Measurements from ENCODE around the gene SHC3. TPM values are rescaled to one million over a fixed set of nuclear protein-coding genes. Genes with fewer than 3 reads are reported as not detected.

The SHC3 gene
- total RNA-seq, 4 donors from 2014 or later, result 2.3 to 4.9 (median 4.8) TPM

DNA sequence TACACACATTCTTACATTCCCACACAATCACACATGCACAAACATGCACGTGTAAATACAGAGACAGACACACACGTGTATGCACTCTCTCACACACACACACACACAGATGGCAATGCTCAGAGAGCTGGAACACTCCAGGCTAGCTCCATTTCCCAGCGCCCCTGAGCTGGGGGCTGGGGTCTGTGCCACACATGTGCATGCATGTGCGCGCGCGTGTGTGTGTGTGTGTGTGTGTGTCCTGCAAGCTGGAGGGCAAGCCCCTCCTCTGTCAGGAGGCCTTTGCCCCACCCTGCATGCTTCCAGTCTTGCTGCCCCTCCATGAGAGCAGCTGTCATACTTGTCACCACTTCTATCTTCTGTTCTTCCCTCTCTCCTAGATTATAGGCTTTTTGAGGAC lies 204.0 kb downstream of the SHC3 start:
- Histone ChIP-seq H3K27me3 (no peaks in the 10 kb centered on the region), H3K36me3 (no peaks in the 10 kb centered on the region), H3K4me3 (no peak overlapping the region), H3K27ac (no peak overlapping the region), H3K9me3 (peaks cover 0 to 8% (median 0%) of the 10 kb centered on the region in 3 donors), H3K4me1 (peaks cover 0 to 39% (median 3%) of the 10 kb centered on the region in 3 donors)
- ATAC-seq, result no peak
- WGBS, 2 donors (ENCODE audit: low coverage in 1 of 2), result 74 to 79% methylated on average over 3 to 7 of the region's 7 CpGs
- TF ChIP-seq POLR2AphosphoS5 (IDR thresholded peaks at IDR 0.05), result no peak
- no peak for TF ChIP-seq EP300 (IDR thresholded peaks at IDR 0.05)
- TF ChIP-seq, protein P1, sequence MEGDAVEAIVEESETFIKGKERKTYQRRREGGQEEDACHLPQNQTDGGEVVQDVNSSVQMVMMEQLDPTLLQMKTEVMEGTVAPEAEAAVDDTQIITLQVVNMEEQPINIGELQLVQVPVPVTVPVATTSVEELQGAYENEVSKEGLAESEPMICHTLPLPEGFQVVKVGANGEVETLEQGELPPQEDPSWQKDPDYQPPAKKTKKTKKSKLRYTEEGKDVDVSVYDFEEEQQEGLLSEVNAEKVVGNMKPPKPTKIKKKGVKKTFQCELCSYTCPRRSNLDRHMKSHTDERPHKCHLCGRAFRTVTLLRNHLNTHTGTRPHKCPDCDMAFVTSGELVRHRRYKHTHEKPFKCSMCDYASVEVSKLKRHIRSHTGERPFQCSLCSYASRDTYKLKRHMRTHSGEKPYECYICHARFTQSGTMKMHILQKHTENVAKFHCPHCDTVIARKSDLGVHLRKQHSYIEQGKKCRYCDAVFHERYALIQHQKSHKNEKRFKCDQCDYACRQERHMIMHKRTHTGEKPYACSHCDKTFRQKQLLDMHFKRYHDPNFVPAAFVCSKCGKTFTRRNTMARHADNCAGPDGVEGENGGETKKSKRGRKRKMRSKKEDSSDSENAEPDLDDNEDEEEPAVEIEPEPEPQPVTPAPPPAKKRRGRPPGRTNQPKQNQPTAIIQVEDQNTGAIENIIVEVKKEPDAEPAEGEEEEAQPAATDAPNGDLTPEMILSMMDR (IDR thresholded peaks at IDR 0.05), result no peak
- no peak for TF ChIP-seq POLR2A (IDR thresholded peaks at IDR 0.05)

- TF ChIP-seq POLR2A (IDR thresholded peaks at IDR 0.05) (no peak), EP300 (IDR thresholded peaks at IDR 0.05) (no peak), POLR2AphosphoS5 (IDR thresholded peaks at IDR 0.05) (no peak)
- TF ChIP-seq, protein P1 (IDR thresholded peaks at IDR 0.05), result no peak
- WGBS, 2 donors (ENCODE audit: low coverage in 1 of 2), result 94 to 95% methylated on average over 4 to 6 of the region's 12 CpGs
- H3K4me3 ChIP-seq, result no peak overlapping the region
- no peak overlapping the region for H3K27ac ChIP-seq
- H3K27me3 ChIP-seq, result no peaks in the 10 kb centered on the region
- ATAC-seq, result no peak
- H3K4me1 ChIP-seq, result peaks cover 0 to 29% (median 3%) of the 10 kb centered on the region in 3 donors
- H3K9me3 ChIP-seq, result peaks cover 0 to 8% (median 0%) of the 10 kb centered on the region in 3 donors
- H3K36me3 ChIP-seq, result no peaks in the 10 kb centered on the region
Observed at GRCh38 chr9:88973281-88974045, 205.2 kb downstream of the SHC3 start.

- WGBS, 2 donors (ENCODE audit: low coverage in 1 of 2), result 100% methylated on average over 3 of the region's 4 CpGs
- peaks cover 0 to 20% (median 3%) of the 10 kb centered on the region in 3 donors for H3K4me1 ChIP-seq
- no peaks in the 10 kb centered on the region for H3K27me3 ChIP-seq
- peaks cover 0 to 8% (median 0%) of the 10 kb centered on the region in 3 donors for H3K9me3 ChIP-seq
- H3K36me3 ChIP-seq, result no peaks in the 10 kb centered on the region
- ATAC-seq, result no peak
- TF ChIP-seq, protein P1 (IDR thresholded peaks at IDR 0.05), result no peak
- TF ChIP-seq POLR2AphosphoS5 (IDR thresholded peaks at IDR 0.05), result no peak
- TF ChIP-seq POLR2A (IDR thresholded peaks at IDR 0.05), result no peak
- no peak for TF ChIP-seq EP300 (IDR thresholded peaks at IDR 0.05)
- H3K27ac ChIP-seq, result no peak overlapping the region
- no peak overlapping the region for H3K4me3 ChIP-seq
Observed at GRCh38 chr9:88972401-88972800, 206.2 kb downstream of the SHC3 start.

GRCh38 chr9:88971131-88971960 lies 207.3 kb downstream of the SHC3 start:
- Histone ChIP-seq H3K9me3 (peaks cover 0 to 8% (median 0%) of the 10 kb centered on the region in 3 donors), H3K4me3 (no peak overlapping the region), H3K36me3 (no peaks in the 10 kb centered on the region), H3K27me3 (no peaks in the 10 kb centered on the region), H3K4me1 (peaks cover 0 to 10% (median 2%) of the 10 kb centered on the region in 3 donors), H3K27ac (no peak overlapping the region)
- 91 to 95% methylated on average over 7 to 17 of the region's 23 CpGs for WGBS, 2 donors (ENCODE audit: low coverage in 1 of 2)
- no peak for ATAC-seq
- TF ChIP-seq, protein P1 (IDR thresholded peaks at IDR 0.05), result no peak
- TF ChIP-seq POLR2A (IDR thresholded peaks at IDR 0.05) (no peak), EP300 (IDR thresholded peaks at IDR 0.05) (no peak), POLR2AphosphoS5 (IDR thresholded peaks at IDR 0.05) (no peak)

All from gastroesophageal sphincter (tissue), 4 donors.